ENCODE data around the gene ATE1. TPM values are rescaled to one million over a fixed set of nuclear protein-coding genes. Genes with fewer than 3 reads are reported as not detected.

The ATE1 gene
- total RNA-seq, 2 experiments from 2014 or later, result 18.5 to 20.9 TPM

DNA sequence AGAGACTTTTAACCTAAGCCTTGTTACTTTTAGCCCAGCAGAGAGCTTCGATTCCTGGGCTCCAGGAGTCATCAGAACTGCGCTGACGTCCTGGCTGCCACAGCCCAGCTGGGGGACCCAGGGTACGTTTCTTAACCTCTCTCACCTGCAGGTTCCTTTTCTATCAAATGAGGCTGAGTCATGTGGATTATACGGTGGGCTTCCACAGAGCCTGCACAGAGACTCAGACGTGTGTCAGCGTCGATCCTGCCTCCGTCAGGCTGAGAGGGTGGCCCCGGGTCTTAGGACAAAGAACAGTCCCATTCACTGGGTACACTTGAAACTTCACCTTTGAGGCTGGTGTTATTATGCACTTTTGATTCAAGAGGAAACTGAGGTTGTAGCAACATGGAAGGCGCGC is 228.9 kb downstream of the ATE1 start:
- Mint-ChIP-seq H3K4me1 (ENCODE audit: low read depth) (no peaks in the 10 kb centered on the region), H3K4me3 (no peak overlapping the region), H3K27me3 (no peaks in the 10 kb centered on the region), H3K36me3 (ENCODE audit: low read depth) (no peaks in the 10 kb centered on the region), H3K9me3 (peaks cover 4% of the 10 kb centered on the region), H3K27ac (no peak overlapping the region)
- CTCF ChIA-PET, result no interaction called here
- intact Hi-C loops (cut with DNase I, micrococcal nuclease), result no loop called here
- Histone ChIP-seq H3K4me3 (ENCODE audit: low read length) (no peak overlapping the region), H3K27ac (ENCODE audit: low read depth in 1 of 2, low read length in 2 of 2) (no peak overlapping the region), H3K36me3 (ENCODE audit: insufficient read depth, low read length) (no peaks in the 10 kb centered on the region), H3K4me1 (ENCODE audit: insufficient read depth, low read length) (no peaks in the 10 kb centered on the region), H3K27me3 (ENCODE audit: control insufficient read depth in 1 of 2, insufficient read depth in 2 of 2, low read length in 2 of 2) (no peaks in the 10 kb centered on the region), H3K9me3 (ENCODE audit: control insufficient read depth in 1 of 2, insufficient read depth in 1 of 2, low read length in 2 of 2) (peaks cover 5 to 6% of the 10 kb centered on the region in 2 experiments)
- no peak for ATAC-seq (ENCODE audit: poor library complexity)
- TF ChIP-seq, protein P1, sequence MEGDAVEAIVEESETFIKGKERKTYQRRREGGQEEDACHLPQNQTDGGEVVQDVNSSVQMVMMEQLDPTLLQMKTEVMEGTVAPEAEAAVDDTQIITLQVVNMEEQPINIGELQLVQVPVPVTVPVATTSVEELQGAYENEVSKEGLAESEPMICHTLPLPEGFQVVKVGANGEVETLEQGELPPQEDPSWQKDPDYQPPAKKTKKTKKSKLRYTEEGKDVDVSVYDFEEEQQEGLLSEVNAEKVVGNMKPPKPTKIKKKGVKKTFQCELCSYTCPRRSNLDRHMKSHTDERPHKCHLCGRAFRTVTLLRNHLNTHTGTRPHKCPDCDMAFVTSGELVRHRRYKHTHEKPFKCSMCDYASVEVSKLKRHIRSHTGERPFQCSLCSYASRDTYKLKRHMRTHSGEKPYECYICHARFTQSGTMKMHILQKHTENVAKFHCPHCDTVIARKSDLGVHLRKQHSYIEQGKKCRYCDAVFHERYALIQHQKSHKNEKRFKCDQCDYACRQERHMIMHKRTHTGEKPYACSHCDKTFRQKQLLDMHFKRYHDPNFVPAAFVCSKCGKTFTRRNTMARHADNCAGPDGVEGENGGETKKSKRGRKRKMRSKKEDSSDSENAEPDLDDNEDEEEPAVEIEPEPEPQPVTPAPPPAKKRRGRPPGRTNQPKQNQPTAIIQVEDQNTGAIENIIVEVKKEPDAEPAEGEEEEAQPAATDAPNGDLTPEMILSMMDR (IDR thresholded peaks at IDR 0.05), result no peak
- DNase-seq, result no peak
- POLR2A ChIA-PET, result no interaction called here

DNA sequence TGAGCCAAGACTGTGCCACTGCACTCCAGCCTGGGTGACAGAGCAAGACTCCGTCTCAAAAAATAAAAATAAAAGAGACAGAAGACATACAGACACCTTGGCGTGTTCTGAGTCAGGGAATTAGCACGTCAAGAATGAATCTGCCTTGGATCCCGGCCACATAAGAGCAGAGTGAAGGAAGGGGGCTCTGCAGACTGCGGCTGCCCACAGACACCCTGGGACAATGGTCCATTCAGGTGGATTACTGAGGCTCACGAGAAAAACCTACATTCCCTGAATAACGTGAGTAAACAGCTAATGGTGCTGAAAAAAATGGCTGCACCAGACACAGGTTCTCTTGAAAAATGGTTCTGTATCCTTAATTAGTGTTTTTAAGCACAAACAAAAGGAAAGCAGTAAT is 229.5 kb downstream of the ATE1 start:
- H3K4me3 ChIP-seq (ENCODE audit: low read length), result no peak overlapping the region
- H3K27me3 Mint-ChIP-seq, result no peaks in the 10 kb centered on the region
- POLR2A ChIA-PET, result no interaction called here
- no peaks in the 10 kb centered on the region for H3K36me3 Mint-ChIP-seq (ENCODE audit: low read depth)
- no peak overlapping the region for H3K27ac ChIP-seq (ENCODE audit: low read depth in 1 of 2, low read length in 2 of 2)
- intact Hi-C loops (cut with DNase I, micrococcal nuclease), result no loop called here
- TF ChIP-seq, protein P1 (IDR thresholded peaks at IDR 0.05), result no peak
- no peaks in the 10 kb centered on the region for H3K36me3 ChIP-seq (ENCODE audit: insufficient read depth, low read length)
- peaks cover 5 to 6% of the 10 kb centered on the region in 2 experiments for H3K9me3 ChIP-seq (ENCODE audit: control insufficient read depth in 1 of 2, insufficient read depth in 1 of 2, low read length in 2 of 2)
- no peaks in the 10 kb centered on the region for H3K27me3 ChIP-seq (ENCODE audit: control insufficient read depth in 1 of 2, insufficient read depth in 2 of 2, low read length in 2 of 2)
- H3K4me3 Mint-ChIP-seq, result no peak overlapping the region
- CTCF ChIA-PET, result no interaction called here
- no peak overlapping the region for H3K27ac Mint-ChIP-seq
- H3K4me1 Mint-ChIP-seq (ENCODE audit: low read depth), result no peaks in the 10 kb centered on the region
- DNase-seq (no peak), ATAC-seq (ENCODE audit: poor library complexity) (no peak)
- peaks cover 4% of the 10 kb centered on the region for H3K9me3 Mint-ChIP-seq
- no peaks in the 10 kb centered on the region for H3K4me1 ChIP-seq (ENCODE audit: insufficient read depth, low read length)

DNA sequence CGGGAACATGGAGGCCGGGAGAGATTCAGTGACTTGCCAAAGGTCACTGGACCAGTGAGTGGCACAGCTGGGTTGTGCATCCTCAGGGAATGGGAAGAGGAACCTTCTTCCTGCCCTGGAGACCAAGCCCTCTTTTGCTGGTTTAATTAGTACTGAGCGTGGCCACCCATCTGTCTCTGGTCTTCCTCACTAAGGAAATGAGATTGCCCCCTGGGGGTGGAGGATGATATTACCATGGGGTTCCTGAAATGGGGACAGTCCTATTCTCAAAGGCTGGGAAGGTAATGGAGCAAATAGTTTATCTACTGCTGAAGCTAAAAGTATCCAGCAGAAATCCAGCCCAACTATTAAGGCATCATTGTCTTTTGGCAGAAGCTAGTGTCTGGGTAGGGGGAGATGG is 231.0 kb downstream of the ATE1 start:
- ChIA-PET POLR2A (no interaction called here), CTCF (no interaction called here)
- Histone ChIP-seq H3K9me3 (ENCODE audit: control insufficient read depth in 1 of 2, insufficient read depth in 1 of 2, low read length in 2 of 2) (peaks cover 5 to 6% of the 10 kb centered on the region in 2 experiments), H3K4me1 (ENCODE audit: insufficient read depth, low read length) (no peaks in the 10 kb centered on the region), H3K36me3 (ENCODE audit: insufficient read depth, low read length) (no peaks in the 10 kb centered on the region), H3K27me3 (ENCODE audit: control insufficient read depth in 1 of 2, insufficient read depth in 2 of 2, low read length in 2 of 2) (no peaks in the 10 kb centered on the region), H3K27ac (ENCODE audit: low read depth in 1 of 2, low read length in 2 of 2) (no peak overlapping the region), H3K4me3 (ENCODE audit: low read length) (no peak overlapping the region)
- peak in 2 of 14 experiments; percentile 0 to 3 for DNase-seq
- TF ChIP-seq, protein P1 (IDR thresholded peaks at IDR 0.05), result no peak
- peaks cover 5% of the 10 kb centered on the region for H3K27me3 Mint-ChIP-seq
- no peaks in the 10 kb centered on the region for H3K4me1 Mint-ChIP-seq (ENCODE audit: low read depth)
- no peaks in the 10 kb centered on the region for H3K36me3 Mint-ChIP-seq (ENCODE audit: low read depth)
- no peak overlapping the region for H3K4me3 Mint-ChIP-seq
- ATAC-seq (ENCODE audit: poor library complexity), result no peak
- intact Hi-C loops (cut with DNase I, micrococcal nuclease), result no loop called here
- H3K27ac Mint-ChIP-seq, result no peak overlapping the region
- peaks cover 4% of the 10 kb centered on the region for H3K9me3 Mint-ChIP-seq
